ENCODE measurements around the gene TMC8. TPM values are rescaled to one million over a fixed set of nuclear protein-coding genes. Genes with fewer than 3 reads are reported as not detected.

The TMC8 gene
- total and polyA plus RNA-seq, 2 experiments from 2014 or later = 1.2 to 1.3 TPM

DNA sequence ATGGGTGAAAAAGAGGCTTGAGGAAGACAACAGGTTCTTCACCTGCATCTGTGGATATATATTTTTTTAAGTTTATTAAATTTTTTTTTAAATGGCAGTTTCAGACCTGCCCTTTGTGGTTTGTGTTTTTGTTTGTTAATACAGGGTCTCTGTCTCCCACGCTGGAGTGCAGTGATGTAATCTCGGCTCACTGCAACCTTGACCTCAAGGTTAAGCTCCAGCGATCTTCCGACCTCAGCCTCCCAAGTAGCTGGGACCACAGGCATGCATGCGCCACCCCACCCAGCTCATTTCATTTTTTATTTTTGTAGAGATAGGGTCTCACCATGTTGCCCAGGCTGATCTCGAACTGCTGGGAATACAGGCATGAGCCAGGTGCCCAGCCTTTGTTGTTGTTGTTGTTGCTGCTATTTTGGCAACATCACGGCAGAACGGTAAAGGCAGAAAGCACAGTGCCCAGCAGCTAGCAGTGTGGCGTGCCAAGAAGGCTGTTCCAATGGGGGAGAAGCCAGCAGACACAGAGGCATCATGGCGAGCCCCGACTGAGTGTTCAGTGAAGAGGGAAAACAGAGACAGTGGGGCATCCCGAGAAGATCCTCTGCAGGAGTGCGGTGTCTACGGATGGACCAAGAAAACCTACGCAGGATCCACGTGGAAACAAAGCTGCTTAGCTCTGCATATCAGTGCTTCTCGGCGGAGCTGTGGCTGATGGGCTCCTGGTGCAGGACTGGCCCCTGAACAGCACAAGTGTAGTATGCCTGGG, 21.7 kb upstream of the TMC8 start:
- Mint-ChIP-seq H3K27me3 (ENCODE audit: insufficient read depth, low read depth, poor library complexity) (peaks cover 12% of the 10 kb centered on the region), H3K9me3 (no peaks in the 10 kb centered on the region; the same call in 2 of the 3 replicates), H3K36me3 (ENCODE audit: low read depth) (peaks cover 25% of the 10 kb centered on the region), H3K4me1 (peaks cover 5% of the 10 kb centered on the region), H3K27ac (no peak overlapping the region), H3K4me3 (no peak overlapping the region)
- no peaks in the 10 kb centered on the region for H3K79me2 ChIP-seq (replicated peaks; ENCODE audit: insufficient read depth)
- no peak for TF ChIP-seq JUNB (IDR thresholded peaks at IDR 0.05; ENCODE audit: unreplicated experiment)
- no peak for TF ChIP-seq STAT1 (IDR thresholded peaks at IDR 0.05; ENCODE audit: unreplicated experiment)
- no peak for TF ChIP-seq ZNF331 (CRISPR knock-in tag; IDR thresholded peaks at IDR 0.05; ENCODE audit: low read depth)
- TF ChIP-seq, protein P1, sequence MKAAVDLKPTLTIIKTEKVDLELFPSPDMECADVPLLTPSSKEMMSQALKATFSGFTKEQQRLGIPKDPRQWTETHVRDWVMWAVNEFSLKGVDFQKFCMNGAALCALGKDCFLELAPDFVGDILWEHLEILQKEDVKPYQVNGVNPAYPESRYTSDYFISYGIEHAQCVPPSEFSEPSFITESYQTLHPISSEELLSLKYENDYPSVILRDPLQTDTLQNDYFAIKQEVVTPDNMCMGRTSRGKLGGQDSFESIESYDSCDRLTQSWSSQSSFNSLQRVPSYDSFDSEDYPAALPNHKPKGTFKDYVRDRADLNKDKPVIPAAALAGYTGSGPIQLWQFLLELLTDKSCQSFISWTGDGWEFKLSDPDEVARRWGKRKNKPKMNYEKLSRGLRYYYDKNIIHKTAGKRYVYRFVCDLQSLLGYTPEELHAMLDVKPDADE (IDR thresholded peaks at IDR 0.05) = no peak
- TF ChIP-seq, protein P2, sequence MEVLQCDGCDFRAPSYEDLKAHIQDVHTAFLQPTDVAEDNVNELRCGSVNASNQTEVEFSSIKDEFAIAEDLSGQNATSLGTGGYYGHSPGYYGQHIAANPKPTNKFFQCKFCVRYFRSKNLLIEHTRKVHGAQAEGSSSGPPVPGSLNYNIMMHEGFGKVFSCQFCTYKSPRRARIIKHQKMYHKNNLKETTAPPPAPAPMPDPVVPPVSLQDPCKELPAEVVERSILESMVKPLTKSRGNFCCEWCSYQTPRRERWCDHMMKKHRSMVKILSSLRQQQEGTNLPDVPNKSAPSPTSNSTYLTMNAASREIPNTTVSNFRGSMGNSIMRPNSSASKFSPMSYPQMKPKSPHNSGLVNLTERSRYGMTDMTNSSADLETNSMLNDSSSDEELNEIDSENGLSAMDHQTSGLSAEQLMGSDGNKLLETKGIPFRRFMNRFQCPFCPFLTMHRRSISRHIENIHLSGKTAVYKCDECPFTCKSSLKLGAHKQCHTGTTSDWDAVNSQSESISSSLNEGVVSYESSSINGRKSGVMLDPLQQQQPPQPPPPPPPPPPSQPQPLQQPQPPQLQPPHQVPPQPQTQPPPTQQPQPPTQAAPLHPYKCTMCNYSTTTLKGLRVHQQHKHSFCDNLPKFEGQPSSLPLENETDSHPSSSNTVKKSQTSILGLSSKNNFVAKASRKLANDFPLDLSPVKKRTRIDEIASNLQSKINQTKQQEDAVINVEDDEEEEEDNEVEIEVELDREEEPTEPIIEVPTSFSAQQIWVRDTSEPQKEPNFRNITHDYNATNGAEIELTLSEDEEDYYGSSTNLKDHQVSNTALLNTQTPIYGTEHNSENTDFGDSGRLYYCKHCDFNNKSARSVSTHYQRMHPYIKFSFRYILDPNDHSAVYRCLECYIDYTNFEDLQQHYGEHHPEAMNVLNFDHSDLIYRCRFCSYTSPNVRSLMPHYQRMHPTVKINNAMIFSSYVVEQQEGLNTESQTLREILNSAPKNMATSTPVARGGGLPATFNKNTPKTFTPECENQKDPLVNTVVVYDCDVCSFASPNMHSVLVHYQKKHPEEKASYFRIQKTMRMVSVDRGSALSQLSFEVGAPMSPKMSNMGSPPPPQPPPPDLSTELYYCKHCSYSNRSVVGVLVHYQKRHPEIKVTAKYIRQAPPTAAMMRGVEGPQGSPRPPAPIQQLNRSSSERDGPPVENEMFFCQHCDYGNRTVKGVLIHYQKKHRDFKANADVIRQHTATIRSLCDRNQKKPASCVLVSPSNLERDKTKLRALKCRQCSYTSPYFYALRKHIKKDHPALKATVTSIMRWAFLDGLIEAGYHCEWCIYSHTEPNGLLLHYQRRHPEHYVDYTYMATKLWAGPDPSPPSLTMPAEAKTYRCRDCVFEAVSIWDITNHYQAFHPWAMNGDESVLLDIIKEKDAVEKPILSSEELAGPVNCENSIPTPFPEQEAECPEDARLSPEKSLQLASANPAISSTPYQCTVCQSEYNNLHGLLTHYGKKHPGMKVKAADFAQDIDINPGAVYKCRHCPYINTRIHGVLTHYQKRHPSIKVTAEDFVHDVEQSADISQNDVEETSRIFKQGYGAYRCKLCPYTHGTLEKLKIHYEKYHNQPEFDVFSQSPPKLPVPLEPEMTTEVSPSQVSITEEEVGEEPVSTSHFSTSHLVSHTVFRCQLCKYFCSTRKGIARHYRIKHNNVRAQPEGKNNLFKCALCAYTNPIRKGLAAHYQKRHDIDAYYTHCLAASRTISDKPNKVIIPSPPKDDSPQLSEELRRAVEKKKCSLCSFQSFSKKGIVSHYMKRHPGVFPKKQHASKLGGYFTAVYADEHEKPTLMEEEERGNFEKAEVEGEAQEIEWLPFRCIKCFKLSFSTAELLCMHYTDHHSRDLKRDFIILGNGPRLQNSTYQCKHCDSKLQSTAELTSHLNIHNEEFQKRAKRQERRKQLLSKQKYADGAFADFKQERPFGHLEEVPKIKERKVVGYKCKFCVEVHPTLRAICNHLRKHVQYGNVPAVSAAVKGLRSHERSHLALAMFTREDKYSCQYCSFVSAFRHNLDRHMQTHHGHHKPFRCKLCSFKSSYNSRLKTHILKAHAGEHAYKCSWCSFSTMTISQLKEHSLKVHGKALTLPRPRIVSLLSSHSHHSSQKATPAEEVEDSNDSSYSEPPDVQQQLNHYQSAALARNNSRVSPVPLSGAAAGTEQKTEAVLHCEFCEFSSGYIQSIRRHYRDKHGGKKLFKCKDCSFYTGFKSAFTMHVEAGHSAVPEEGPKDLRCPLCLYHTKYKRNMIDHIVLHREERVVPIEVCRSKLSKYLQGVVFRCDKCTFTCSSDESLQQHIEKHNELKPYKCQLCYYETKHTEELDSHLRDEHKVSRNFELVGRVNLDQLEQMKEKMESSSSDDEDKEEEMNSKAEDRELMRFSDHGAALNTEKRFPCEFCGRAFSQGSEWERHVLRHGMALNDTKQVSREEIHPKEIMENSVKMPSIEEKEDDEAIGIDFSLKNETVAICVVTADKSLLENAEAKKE (CRISPR knock-in tag; IDR thresholded peaks at IDR 0.05) = no peak
- no peak for TF ChIP-seq EZH2 (IDR thresholded peaks at IDR 0.05; ENCODE audit: low read depth, unreplicated experiment)
- TF ChIP-seq, protein P3, sequence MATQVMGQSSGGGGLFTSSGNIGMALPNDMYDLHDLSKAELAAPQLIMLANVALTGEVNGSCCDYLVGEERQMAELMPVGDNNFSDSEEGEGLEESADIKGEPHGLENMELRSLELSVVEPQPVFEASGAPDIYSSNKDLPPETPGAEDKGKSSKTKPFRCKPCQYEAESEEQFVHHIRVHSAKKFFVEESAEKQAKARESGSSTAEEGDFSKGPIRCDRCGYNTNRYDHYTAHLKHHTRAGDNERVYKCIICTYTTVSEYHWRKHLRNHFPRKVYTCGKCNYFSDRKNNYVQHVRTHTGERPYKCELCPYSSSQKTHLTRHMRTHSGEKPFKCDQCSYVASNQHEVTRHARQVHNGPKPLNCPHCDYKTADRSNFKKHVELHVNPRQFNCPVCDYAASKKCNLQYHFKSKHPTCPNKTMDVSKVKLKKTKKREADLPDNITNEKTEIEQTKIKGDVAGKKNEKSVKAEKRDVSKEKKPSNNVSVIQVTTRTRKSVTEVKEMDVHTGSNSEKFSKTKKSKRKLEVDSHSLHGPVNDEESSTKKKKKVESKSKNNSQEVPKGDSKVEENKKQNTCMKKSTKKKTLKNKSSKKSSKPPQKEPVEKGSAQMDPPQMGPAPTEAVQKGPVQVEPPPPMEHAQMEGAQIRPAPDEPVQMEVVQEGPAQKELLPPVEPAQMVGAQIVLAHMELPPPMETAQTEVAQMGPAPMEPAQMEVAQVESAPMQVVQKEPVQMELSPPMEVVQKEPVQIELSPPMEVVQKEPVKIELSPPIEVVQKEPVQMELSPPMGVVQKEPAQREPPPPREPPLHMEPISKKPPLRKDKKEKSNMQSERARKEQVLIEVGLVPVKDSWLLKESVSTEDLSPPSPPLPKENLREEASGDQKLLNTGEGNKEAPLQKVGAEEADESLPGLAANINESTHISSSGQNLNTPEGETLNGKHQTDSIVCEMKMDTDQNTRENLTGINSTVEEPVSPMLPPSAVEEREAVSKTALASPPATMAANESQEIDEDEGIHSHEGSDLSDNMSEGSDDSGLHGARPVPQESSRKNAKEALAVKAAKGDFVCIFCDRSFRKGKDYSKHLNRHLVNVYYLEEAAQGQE (IDR thresholded peaks at IDR 0.05; ENCODE audit: unreplicated experiment) = no peak
- TF ChIP-seq, protein P4, sequence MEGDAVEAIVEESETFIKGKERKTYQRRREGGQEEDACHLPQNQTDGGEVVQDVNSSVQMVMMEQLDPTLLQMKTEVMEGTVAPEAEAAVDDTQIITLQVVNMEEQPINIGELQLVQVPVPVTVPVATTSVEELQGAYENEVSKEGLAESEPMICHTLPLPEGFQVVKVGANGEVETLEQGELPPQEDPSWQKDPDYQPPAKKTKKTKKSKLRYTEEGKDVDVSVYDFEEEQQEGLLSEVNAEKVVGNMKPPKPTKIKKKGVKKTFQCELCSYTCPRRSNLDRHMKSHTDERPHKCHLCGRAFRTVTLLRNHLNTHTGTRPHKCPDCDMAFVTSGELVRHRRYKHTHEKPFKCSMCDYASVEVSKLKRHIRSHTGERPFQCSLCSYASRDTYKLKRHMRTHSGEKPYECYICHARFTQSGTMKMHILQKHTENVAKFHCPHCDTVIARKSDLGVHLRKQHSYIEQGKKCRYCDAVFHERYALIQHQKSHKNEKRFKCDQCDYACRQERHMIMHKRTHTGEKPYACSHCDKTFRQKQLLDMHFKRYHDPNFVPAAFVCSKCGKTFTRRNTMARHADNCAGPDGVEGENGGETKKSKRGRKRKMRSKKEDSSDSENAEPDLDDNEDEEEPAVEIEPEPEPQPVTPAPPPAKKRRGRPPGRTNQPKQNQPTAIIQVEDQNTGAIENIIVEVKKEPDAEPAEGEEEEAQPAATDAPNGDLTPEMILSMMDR (conservative IDR thresholded peaks at IDR 0.05; ENCODE audit: low read depth in 2 of 2) = no peak
- TF ChIP-seq EZH2phosphoT487 (IDR thresholded peaks at IDR 0.05; ENCODE audit: unreplicated experiment) = no peak
- TF ChIP-seq POLR2AphosphoS5 (IDR thresholded peaks at IDR 0.05; ENCODE audit: low read depth) = no peak
- TF ChIP-seq CREB1 (CRISPR knock-in tag; IDR thresholded peaks at IDR 0.05; ENCODE audit: low read depth) = no peak
- no peak for TF ChIP-seq NANOG (IDR thresholded peaks at IDR 0.05; ENCODE audit: borderline replicate concordance)
- no peak for TF ChIP-seq ZNF114 (CRISPR knock-in tag; IDR thresholded peaks at IDR 0.05)
- H3K4me1 ChIP-seq (ENCODE audit: insufficient read depth) = peaks cover 11% of the 10 kb centered on the region
- H3K4me3 ChIP-seq = no peak overlapping the region
- no peaks in the 10 kb centered on the region for H3K27me3 ChIP-seq (ENCODE audit: insufficient read depth)
- no peaks in the 10 kb centered on the region for H3K9me2 ChIP-seq (ENCODE audit: insufficient read depth)
- H2AFZ ChIP-seq = no peak overlapping the region
- H3K4me2 ChIP-seq = no peak overlapping the region
- no peak for DNase-seq (ENCODE audit: low spot score)
- H3K36me3 ChIP-seq (ENCODE audit: insufficient read depth) = peaks cover 6% of the 10 kb centered on the region; the same call in 1 of the 2 replicates
- 0 out of 2 replicates have a peak overlapping the region, but pooled peaks have one; percentile 39 for H3K27ac ChIP-seq (ENCODE audit: low read depth)
- no peaks in the 10 kb centered on the region; the same call in 1 of the 2 replicates for H4K20me1 ChIP-seq (replicated peaks; ENCODE audit: insufficient read depth)
- ATAC-seq = no peak
- H3F3A ChIP-seq (replicated peaks; ENCODE audit: low read depth) = 0 out of 2 replicates have a peak, but pooled peaks cover 3% of the 10 kb centered on the region

All from GM23338 (cell line).